Activated CD4-positive, CD25-positive, alpha-beta regulatory T cell treated with anti-CD3 and anti-CD28 coated beads, Interleukin-2, amount 50 U/mL, for 16 hours (primary cell): ENCODE data around the gene RMP24.

Source experiments
- DNase-seq: peaks from one replicate; pipeline ENCODE4 v3.0.0-alpha.2; 2020; ENCODE audit warnings: low read depth, low spot score

Gene RMP24

GRCh38 chr18:35972197-35973000 is at the start of gene RMP24:
TSS of gene RMP24 (plus strand) at chr18:35972679.
- peak; percentile 88 for DNase-seq

- no peak for DNase-seq
Measured at GRCh38 chr18:35923939-35924684, 48.4 kb upstream of the RMP24 start.

GRCh38 chr18:35926884-35927283 is 45.6 kb upstream of the RMP24 start:
- DNase-seq, result no peak

- no peak for DNase-seq
Measured at GRCh38 chr18:35927430-35927829, 45.0 kb upstream of the RMP24 start.

- DNase-seq, result no peak
Measured at GRCh38 chr18:35933982-35934381, 38.5 kb upstream of the RMP24 start.

GRCh38 chr18:35934891-35935290 is 37.6 kb upstream of the RMP24 start:
- DNase-seq, result no peak

GRCh38 chr18:35935805-35936204 is 36.7 kb upstream of the RMP24 start:
- no peak for DNase-seq

GRCh38 chr18:35936951-35937350 is 35.5 kb upstream of the RMP24 start:
- no peak for DNase-seq

- DNase-seq, result no peak
Measured at GRCh38 chr18:35938158-35938557, 34.3 kb upstream of the RMP24 start.

GRCh38 chr18:35938562-35938961 is 33.9 kb upstream of the RMP24 start:
- no peak for DNase-seq

GRCh38 chr18:35939138-35939537 is 33.3 kb upstream of the RMP24 start:
- DNase-seq, result no peak

GRCh38 chr18:35941299-35941698 is 31.2 kb upstream of the RMP24 start:
- no peak for DNase-seq

GRCh38 chr18:35942133-35942532 is 30.3 kb upstream of the RMP24 start:
- no peak for DNase-seq

GRCh38 chr18:35942661-35943060 is 29.8 kb upstream of the RMP24 start:
- DNase-seq, result no peak

GRCh38 chr18:35948080-35948479 is 24.4 kb upstream of the RMP24 start:
- DNase-seq, result no peak

- no peak for DNase-seq
Measured at GRCh38 chr18:35949090-35949489, 23.4 kb upstream of the RMP24 start.

- peak; percentile 28 for DNase-seq
Measured at GRCh38 chr18:35949903-35950627, 22.4 kb upstream of the RMP24 start.

GRCh38 chr18:35950628-35950982 is 21.9 kb upstream of the RMP24 start:
- DNase-seq, result no peak

GRCh38 chr18:35953688-35954087 is 18.8 kb upstream of the RMP24 start:
- no peak for DNase-seq

GRCh38 chr18:35956226-35956625 is 16.3 kb upstream of the RMP24 start:
- no peak for DNase-seq

- no peak for DNase-seq
Measured at GRCh38 chr18:35962320-35962719, 10.2 kb upstream of the RMP24 start.

GRCh38 chr18:35964319-35964718 is 8.2 kb upstream of the RMP24 start:
- no peak for DNase-seq
